ENCODE results near the gene RAB11FIP3. TPM values are rescaled to one million over a fixed set of nuclear protein-coding genes. Genes with fewer than 3 reads are reported as not detected.

Gene RAB11FIP3
- total and polyA plus RNA-seq, 2 of the 13 experiments (the other 11 are each of a cell fraction or from before 2014, with no cell fraction given), result 34.3 to 57.6 TPM

GRCh38 chr16:457732-458400, 32.4 kb downstream of the RAB11FIP3 start:
- no peak overlapping the region for H2AFZ ChIP-seq (ENCODE audit: low read length)
- peaks cover 19% of the 10 kb centered on the region for H3K4me1 ChIP-seq (ENCODE audit: insufficient read depth, low read length)
- POLR2A ChIA-PET, result interaction anchor here (0.9 to 1.0 kb wide), 2 partner anchors 17 to 56 kb away, joined by 3 to 4 read pairs; partner anchors contain the start of gene DECR2
- WGBS (ENCODE audit: low lambda C conversion rate), result 76% methylated on average over 7 of the region's 14 CpGs
- H3K4me2 ChIP-seq (ENCODE audit: low read depth, low read length), result no peak overlapping the region
- DNase-seq (ENCODE audit: low spot score) (no peak), FAIRE-seq (no peak), ATAC-seq (peak; percentile 63)
- intact Hi-C loops (cut with micrococcal nuclease; ENCODE audit: unreplicated experiment), result no loop called here
- no peaks in the 10 kb centered on the region for H3K27me3 ChIP-seq (ENCODE audit: control insufficient read depth in 1 of 2, insufficient read depth in 2 of 2, low read length in 2 of 2)
- H4K20me1 ChIP-seq (ENCODE audit: insufficient read depth, low read length), result no peaks in the 10 kb centered on the region
- no peak overlapping the region for H3K4me3 ChIP-seq (replicated peaks in 1 of 3; ENCODE audit: insufficient read depth in 1 of 3, low read depth in 2 of 3, low read length in 3 of 3)
- in situ Hi-C loops (cut with HindIII; ENCODE audit: extremely low pct_ligation_motif_present, low pct_unique_long_range_greater_than_20kb), result no loop called here
- peaks cover 8 to 18% of the 10 kb centered on the region in 2 experiments; a peak in 4 of 5 replicates for H3K36me3 ChIP-seq (replicated peaks in 1 of 2; ENCODE audit: control insufficient read depth in 1 of 2, insufficient read depth in 2 of 2, low read length in 2 of 2)
- peaks cover 20% of the 10 kb centered on the region for H3K79me2 ChIP-seq (ENCODE audit: insufficient read depth, low read length)
- no peak overlapping the region for H3K9ac ChIP-seq (ENCODE audit: insufficient read depth, low read depth, low read length)
- no TSS peak for BruUV-seq (replicated peaks)
- CTCF ChIA-PET (ENCODE audit: low intra/inter-chr PET ratio, low total read pairs), result no interaction called here
- H3K9me3 ChIP-seq (ENCODE audit: low read length), result no peaks in the 10 kb centered on the region
- peak overlapping the region; percentile 38 for H3K27ac ChIP-seq (ENCODE audit: extremely low read length, insufficient read depth, low read length)
- TF ChIP-seq MTA1 (CRISPR knock-in tag; IDR thresholded peaks at IDR 0.05; ENCODE audit: borderline replicate concordance), result no peak
- no peak for TF ChIP-seq ZNF496 (CRISPR knock-in tag; IDR thresholded peaks at IDR 0.05; ENCODE audit: insufficient replicate concordance)
- TF ChIP-seq XBP1 (CRISPR knock-in tag; IDR thresholded peaks at IDR 0.05), result no peak
- no peak for TF ChIP-seq ZNF614 (CRISPR knock-in tag; IDR thresholded peaks at IDR 0.05; ENCODE audit: borderline replicate concordance)
- TF ChIP-seq RFX5 (IDR thresholded peaks at IDR 0.05; ENCODE audit: low read depth, low read length), result no peak
- TF ChIP-seq HNRNPL (IDR thresholded peaks at IDR 0.05; ENCODE audit: low read depth, low read length), result peak; percentile 79
- no peak for TF ChIP-seq RBAK (CRISPR knock-in tag; IDR thresholded peaks at IDR 0.05)
- TF ChIP-seq ZNF768 (CRISPR knock-in tag; IDR thresholded peaks at IDR 0.05), result no peak
- no peak for TF ChIP-seq CEBPB (IDR thresholded peaks at IDR 0.05; ENCODE audit: borderline replicate concordance, low read depth, low read length)
- TF ChIP-seq, protein P1, sequence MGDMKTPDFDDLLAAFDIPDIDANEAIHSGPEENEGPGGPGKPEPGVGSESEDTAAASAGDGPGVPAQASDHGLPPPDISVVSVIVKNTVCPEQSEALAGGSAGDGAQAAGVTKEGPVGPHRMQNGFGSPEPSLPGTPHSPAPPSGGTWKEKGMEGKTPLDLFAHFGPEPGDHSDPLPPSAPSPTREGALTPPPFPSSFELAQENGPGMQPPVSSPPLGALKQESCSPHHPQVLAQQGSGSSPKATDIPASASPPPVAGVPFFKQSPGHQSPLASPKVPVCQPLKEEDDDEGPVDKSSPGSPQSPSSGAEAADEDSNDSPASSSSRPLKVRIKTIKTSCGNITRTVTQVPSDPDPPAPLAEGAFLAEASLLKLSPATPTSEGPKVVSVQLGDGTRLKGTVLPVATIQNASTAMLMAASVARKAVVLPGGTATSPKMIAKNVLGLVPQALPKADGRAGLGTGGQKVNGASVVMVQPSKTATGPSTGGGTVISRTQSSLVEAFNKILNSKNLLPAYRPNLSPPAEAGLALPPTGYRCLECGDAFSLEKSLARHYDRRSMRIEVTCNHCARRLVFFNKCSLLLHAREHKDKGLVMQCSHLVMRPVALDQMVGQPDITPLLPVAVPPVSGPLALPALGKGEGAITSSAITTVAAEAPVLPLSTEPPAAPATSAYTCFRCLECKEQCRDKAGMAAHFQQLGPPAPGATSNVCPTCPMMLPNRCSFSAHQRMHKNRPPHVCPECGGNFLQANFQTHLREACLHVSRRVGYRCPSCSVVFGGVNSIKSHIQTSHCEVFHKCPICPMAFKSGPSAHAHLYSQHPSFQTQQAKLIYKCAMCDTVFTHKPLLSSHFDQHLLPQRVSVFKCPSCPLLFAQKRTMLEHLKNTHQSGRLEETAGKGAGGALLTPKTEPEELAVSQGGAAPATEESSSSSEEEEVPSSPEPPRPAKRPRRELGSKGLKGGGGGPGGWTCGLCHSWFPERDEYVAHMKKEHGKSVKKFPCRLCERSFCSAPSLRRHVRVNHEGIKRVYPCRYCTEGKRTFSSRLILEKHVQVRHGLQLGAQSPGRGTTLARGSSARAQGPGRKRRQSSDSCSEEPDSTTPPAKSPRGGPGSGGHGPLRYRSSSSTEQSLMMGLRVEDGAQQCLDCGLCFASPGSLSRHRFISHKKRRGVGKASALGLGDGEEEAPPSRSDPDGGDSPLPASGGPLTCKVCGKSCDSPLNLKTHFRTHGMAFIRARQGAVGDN (CRISPR knock-in tag; IDR thresholded peaks at IDR 0.05), result peak; percentile 65
- TF ChIP-seq TBX3 (IDR thresholded peaks at IDR 0.05; ENCODE audit: borderline replicate concordance), result no peak
- TF ChIP-seq, protein P2, sequence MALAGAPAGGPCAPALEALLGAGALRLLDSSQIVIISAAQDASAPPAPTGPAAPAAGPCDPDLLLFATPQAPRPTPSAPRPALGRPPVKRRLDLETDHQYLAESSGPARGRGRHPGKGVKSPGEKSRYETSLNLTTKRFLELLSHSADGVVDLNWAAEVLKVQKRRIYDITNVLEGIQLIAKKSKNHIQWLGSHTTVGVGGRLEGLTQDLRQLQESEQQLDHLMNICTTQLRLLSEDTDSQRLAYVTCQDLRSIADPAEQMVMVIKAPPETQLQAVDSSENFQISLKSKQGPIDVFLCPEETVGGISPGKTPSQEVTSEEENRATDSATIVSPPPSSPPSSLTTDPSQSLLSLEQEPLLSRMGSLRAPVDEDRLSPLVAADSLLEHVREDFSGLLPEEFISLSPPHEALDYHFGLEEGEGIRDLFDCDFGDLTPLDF (CRISPR knock-in tag; IDR thresholded peaks at IDR 0.05), result no peak
- TF ChIP-seq NR2F2 (IDR thresholded peaks at IDR 0.05; ENCODE audit: borderline replicate concordance, low read depth), result no peak
- TF ChIP-seq, protein P3, sequence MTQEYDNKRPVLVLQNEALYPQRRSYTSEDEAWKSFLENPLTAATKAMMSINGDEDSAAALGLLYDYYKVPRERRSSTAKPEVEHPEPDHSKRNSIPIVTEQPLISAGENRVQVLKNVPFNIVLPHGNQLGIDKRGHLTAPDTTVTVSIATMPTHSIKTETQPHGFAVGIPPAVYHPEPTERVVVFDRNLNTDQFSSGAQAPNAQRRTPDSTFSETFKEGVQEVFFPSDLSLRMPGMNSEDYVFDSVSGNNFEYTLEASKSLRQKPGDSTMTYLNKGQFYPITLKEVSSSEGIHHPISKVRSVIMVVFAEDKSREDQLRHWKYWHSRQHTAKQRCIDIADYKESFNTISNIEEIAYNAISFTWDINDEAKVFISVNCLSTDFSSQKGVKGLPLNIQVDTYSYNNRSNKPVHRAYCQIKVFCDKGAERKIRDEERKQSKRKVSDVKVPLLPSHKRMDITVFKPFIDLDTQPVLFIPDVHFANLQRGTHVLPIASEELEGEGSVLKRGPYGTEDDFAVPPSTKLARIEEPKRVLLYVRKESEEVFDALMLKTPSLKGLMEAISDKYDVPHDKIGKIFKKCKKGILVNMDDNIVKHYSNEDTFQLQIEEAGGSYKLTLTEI (CRISPR knock-in tag; conservative IDR thresholded peaks at IDR 0.05), result no peak
- no peak for TF ChIP-seq MBD4 (IDR thresholded peaks at IDR 0.05; ENCODE audit: borderline replicate concordance, low read length)
- TF ChIP-seq MLLT10 (CRISPR knock-in tag; IDR thresholded peaks at IDR 0.05), result no peak
- TF ChIP-seq PBX2 (CRISPR knock-in tag; IDR thresholded peaks at IDR 0.05), result no peak
